GM12873 (cell line): Measurements from ENCODE around the gene C1QTNF3.

Experiments used
- TF ChIP-seq, protein P1 (sequence below): IDR thresholded peaks from 2 replicates; pipeline ENCODE4 v1.5.1; 2012; ENCODE audit warnings: low read depth, mild to moderate bottlenecking, moderate library complexity, low read length, control low read depth; ENCODE audit not compliant: insufficient read depth; ENCODE audit errors: missing control alignments

Gene C1QTNF3

DNA sequence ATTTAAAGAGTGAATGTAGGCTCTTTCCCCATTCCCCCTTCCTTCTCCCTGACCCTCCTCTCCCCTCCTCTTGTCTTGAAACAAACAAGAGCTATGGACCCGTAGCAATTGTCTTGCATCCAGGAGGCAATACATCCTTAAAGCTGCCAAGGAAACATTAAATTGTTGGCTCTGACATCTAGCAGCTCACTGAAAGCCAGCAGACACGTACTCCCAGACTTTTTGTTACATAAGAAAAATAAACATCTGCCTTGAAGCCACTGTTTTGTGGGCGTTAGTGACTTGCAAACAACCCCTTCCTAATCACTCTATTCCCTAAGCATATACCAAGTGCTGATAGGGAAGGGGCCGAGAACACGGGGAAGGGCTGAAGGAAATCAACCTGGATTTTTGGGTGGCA, 67.2 kb downstream of the C1QTNF3 start:
- TF ChIP-seq, protein P1, sequence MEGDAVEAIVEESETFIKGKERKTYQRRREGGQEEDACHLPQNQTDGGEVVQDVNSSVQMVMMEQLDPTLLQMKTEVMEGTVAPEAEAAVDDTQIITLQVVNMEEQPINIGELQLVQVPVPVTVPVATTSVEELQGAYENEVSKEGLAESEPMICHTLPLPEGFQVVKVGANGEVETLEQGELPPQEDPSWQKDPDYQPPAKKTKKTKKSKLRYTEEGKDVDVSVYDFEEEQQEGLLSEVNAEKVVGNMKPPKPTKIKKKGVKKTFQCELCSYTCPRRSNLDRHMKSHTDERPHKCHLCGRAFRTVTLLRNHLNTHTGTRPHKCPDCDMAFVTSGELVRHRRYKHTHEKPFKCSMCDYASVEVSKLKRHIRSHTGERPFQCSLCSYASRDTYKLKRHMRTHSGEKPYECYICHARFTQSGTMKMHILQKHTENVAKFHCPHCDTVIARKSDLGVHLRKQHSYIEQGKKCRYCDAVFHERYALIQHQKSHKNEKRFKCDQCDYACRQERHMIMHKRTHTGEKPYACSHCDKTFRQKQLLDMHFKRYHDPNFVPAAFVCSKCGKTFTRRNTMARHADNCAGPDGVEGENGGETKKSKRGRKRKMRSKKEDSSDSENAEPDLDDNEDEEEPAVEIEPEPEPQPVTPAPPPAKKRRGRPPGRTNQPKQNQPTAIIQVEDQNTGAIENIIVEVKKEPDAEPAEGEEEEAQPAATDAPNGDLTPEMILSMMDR: no peak

DNA sequence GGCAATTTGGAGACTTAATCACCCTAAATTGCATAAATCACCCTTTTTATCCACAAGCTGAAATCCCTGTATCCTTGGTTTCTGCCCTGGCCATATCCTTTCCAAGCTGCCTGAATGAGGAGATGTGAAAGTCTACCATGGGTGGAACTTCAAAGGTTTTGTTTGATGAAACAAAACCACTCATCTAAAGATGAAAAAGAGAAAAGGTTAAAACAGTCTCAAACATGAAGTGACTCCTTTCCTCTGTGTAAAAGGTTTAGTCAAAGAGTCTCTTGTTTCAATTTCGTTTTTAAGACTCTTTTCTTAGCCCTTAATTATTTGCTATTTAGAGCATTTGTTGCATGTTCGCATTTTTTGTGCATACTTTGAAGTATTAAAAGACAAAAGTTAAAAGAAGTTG, 69.7 kb downstream of the C1QTNF3 start:
- TF ChIP-seq, protein P1: no peak

DNA sequence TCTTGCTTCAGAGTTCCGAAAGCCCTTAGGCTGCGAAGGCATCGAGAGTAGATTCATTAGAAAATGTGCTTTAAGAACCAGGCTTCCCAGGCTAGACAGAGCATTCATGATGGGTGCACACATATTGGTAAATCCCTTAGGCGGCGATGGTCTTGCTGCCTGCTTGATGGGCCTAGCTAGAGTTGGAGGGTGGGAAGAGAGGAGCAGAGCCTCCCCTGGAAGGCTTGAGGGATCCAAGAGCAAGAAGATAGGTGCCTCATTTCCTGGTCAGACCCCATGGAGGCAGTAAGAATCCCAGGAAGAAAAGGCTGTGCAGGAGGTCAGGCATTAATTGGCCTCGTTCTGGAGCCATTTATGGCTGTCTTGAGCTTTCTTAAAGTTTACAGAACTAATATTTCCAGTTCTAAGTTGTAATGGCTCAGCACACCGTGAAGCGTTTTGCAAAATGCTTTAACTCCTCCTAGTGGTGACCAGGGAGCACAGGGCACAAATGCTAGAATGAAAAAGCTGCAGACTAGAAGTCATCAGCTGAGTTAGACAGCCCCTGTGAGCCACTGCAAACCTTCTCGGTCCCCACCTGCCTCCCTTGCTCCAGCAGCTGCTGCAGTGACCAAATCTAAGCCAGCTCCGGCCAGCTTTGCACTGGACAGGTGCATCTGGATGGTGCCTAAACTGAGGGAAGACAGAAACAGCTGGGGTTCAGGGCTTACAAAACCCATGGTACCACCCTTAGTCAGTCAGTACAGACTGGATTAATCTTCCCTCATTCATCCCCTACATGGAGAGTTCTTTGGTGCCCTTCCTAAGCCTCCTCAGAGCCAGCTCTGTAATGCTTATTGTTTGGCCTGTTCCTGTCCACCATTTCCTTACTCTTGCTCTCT, 73.2 kb downstream of the C1QTNF3 start:
- TF ChIP-seq, protein P1: peak; percentile 86

DNA sequence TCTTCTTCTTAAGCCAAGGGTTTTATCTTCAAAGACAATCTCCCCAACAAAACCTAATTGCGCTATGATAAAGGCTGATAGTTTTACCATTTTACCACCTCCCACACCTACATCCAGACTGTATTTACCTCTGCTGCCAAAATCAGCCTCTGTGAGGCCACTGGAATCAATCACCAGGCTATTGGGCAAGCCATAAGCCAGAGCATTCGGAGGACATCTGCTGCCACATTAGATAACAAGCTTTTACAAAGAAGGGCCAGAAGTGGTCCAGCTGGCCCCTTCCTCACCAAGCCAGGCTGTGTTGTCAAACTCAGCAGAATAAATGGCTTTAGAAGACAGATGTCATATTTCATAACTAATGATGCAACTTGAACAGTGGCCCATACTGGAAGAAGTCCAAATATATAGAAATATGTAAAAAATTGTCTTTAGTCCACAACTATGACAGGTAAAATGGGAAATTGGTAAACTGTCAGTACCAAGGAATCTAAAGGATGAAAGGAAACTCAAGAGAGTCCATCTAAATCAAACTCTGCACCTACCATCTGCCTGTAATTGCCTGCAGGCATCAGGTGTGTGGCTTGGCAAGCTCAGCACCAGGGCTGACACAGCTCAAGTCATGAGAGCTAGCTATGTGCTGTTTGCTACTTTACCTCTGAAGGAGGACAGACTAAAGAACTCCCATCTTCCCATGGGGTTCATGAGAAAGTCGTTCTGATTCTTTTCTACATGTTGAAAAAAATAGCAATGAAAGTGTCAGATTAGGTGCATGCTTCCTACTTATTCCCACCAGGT, 74.6 kb downstream of the C1QTNF3 start:
- TF ChIP-seq, protein P1: no peak
